ENCODE measurements around the gene TBC1D14.

DNA sequence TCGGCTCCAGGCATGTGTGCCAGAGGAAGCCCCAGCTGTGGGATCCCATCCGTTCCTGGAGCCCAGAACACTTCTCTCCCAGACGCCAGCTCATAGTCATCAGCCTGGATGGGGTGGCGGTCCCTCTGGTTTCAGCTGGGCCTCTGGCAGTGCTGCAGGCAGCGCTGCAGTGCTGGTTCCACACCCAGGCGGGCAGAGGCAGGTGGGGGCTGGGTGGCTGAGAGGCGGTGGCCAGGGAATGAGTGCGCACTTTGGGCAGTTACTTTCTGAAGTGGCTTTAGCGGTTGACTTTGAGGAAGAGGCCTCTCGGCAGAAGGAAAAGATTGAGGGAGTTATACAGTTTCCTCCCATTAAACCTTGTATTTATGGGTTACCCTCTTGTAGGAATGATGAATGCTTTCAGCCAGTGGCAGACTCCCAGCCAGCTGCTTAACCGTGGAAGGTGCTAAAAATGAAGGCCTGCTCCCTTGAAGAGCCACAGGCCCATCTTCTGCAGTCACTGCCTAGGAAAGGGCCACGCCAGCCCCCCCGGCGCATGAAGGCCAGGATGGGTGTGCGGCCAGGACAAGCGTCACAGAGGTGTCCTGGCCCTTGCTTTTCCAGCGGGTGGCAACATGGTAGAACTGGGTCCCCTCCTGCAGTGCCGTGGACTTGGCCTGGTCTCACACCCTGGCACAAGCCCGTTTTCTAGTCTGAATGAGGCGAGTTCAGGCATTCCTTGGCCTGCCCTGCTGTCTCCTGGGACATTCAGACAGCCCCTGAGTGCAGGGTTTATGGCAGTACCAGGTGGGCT, 143.5 kb downstream of the TBC1D14 start:
- TF ChIP-seq, protein P1, sequence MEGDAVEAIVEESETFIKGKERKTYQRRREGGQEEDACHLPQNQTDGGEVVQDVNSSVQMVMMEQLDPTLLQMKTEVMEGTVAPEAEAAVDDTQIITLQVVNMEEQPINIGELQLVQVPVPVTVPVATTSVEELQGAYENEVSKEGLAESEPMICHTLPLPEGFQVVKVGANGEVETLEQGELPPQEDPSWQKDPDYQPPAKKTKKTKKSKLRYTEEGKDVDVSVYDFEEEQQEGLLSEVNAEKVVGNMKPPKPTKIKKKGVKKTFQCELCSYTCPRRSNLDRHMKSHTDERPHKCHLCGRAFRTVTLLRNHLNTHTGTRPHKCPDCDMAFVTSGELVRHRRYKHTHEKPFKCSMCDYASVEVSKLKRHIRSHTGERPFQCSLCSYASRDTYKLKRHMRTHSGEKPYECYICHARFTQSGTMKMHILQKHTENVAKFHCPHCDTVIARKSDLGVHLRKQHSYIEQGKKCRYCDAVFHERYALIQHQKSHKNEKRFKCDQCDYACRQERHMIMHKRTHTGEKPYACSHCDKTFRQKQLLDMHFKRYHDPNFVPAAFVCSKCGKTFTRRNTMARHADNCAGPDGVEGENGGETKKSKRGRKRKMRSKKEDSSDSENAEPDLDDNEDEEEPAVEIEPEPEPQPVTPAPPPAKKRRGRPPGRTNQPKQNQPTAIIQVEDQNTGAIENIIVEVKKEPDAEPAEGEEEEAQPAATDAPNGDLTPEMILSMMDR (conservative IDR thresholded peaks at IDR 0.05; ENCODE audit: low read depth, low read length) = no peak
- TF ChIP-seq BHLHE40 (IDR thresholded peaks at IDR 0.05; ENCODE audit: low read depth, low read length) (no peak), POLR2A (IDR thresholded peaks at IDR 0.05; ENCODE audit: low read depth, low read length) (no peak), RAD21 (IDR thresholded peaks at IDR 0.05; ENCODE audit: low read length) (no peak), NFE2L2 (IDR thresholded peaks at IDR 0.05; ENCODE audit: low read depth, low read length) (no peak), MAZ (IDR thresholded peaks at IDR 0.05; ENCODE audit: borderline replicate concordance, low read depth, low read length) (no peak), CEBPB (IDR thresholded peaks at IDR 0.05; ENCODE audit: low read depth, low read length) (no peak)
- TF ChIP-seq, protein P2, sequence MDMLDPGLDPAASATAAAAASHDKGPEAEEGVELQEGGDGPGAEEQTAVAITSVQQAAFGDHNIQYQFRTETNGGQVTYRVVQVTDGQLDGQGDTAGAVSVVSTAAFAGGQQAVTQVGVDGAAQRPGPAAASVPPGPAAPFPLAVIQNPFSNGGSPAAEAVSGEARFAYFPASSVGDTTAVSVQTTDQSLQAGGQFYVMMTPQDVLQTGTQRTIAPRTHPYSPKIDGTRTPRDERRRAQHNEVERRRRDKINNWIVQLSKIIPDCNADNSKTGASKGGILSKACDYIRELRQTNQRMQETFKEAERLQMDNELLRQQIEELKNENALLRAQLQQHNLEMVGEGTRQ (IDR thresholded peaks at IDR 0.05; ENCODE audit: low read depth, low read length) = no peak
